NCI-H2081 treated with DMSO at 0.1 percent for 48 hours (cell line): Measurements from ENCODE around the gene ZFP62.

Source experiments
- DNase-seq: peaks from one replicate; lab custom pipeline; 2025; lab: John Stamatoyannopoulos, UW

The ZFP62 gene

GRCh38 chr5:180868960-180869359, 7.9 kb upstream of the ZFP62 start:
- DNase-seq, result peak; percentile 19

GRCh38 chr5:180866985-180867384, 5.9 kb upstream of the ZFP62 start:
- DNase-seq, result no peak

GRCh38 chr5:180865981-180866695, 5.1 kb upstream of the ZFP62 start:
- DNase-seq, result no peak

GRCh38 chr5:180862645-180863044, 1.6 kb upstream of the ZFP62 start:
- no peak for DNase-seq

- no peak for DNase-seq
These were observed 696 bp downstream of the ZFP62 start for GRCh38 chr5:180860273-180860886.

- DNase-seq, result no peak
These were observed 2.5 kb downstream of the ZFP62 start for GRCh38 chr5:180858586-180858985.

GRCh38 chr5:180853848-180854176, 7.3 kb downstream of the ZFP62 start:
- DNase-seq, result no peak

GRCh38 chr5:180853121-180853847, 7.8 kb downstream of the ZFP62 start:
- DNase-seq, result no peak

- no peak for DNase-seq
These were observed 8.6 kb downstream of the ZFP62 start for GRCh38 chr5:180852495-180852894.

- no peak for DNase-seq
These were observed 10.5 kb downstream of the ZFP62 start for GRCh38 chr5:180850434-180851078.

- DNase-seq, result no peak
These were observed 11.2 kb downstream of the ZFP62 start for GRCh38 chr5:180849827-180850226.

- DNase-seq, result no peak
These were observed 12.2 kb downstream of the ZFP62 start for GRCh38 chr5:180848878-180849277.

- DNase-seq, result no peak
These were observed 12.8 kb downstream of the ZFP62 start for GRCh38 chr5:180848265-180848664.

- no peak for DNase-seq
These were observed 14.1 kb downstream of the ZFP62 start for GRCh38 chr5:180847026-180847425.

- DNase-seq, result no peak
These were observed 16.2 kb downstream of the ZFP62 start for GRCh38 chr5:180844858-180845257.

GRCh38 chr5:180844432-180844831, 16.6 kb downstream of the ZFP62 start:
- DNase-seq, result no peak

- DNase-seq, result no peak
These were observed 21.1 kb downstream of the ZFP62 start for GRCh38 chr5:180839935-180840334.

GRCh38 chr5:180839227-180839626, 21.8 kb downstream of the ZFP62 start:
- no peak for DNase-seq

GRCh38 chr5:180837478-180837877, 23.6 kb downstream of the ZFP62 start:
- no peak for DNase-seq

- no peak for DNase-seq
These were observed 28.4 kb downstream of the ZFP62 start for GRCh38 chr5:180832638-180833068.

GRCh38 chr5:180831139-180832093, 29.7 kb downstream of the ZFP62 start:
- DNase-seq, result no peak
